Smooth muscle cell (in vitro differentiated cells): ENCODE measurements around the gene GRB7. TPM values are rescaled to one million over a fixed set of nuclear protein-coding genes. Genes with fewer than 3 reads are reported as not detected.
"Not testable (repeated sequence)": the region's sequence is repeated elsewhere in the genome, so short reads cannot be mapped to it uniquely, and the experiment has no call there.

Source experiments
- DNase-seq: peaks from one replicate; lab custom pipeline; 2025; ENCODE audit not compliant: unreplicated experiment; lab: John Stamatoyannopoulos, UW
- H2AFZ ChIP-seq: fragments of 200-600 bp; sonication (generic); 2 replicates; pipeline ENCODE4 v1.6.0; 2016; ENCODE audit warnings: antibody characterized with exemption, low read depth, mild to moderate bottlenecking
- H3F3A ChIP-seq: fragments of 200-600 bp; sonication (generic); 2 replicates; pipeline ENCODE4 v1.6.0; 2017; ENCODE audit warnings: antibody characterized with exemption, low read depth
- H3K27ac ChIP-seq: fragments of 200-600 bp; sonication (generic); 2 replicates; pipeline ENCODE4 v1.5.1; 2016; ENCODE audit warnings: low read depth, mild to moderate bottlenecking
- H3K27me3 ChIP-seq: fragments of 200-600 bp; sonication (generic); 2 replicates; pipeline ENCODE4 v1.6.1; 2016; ENCODE audit warnings: low read depth, mild to moderate bottlenecking
- H3K36me3 ChIP-seq: fragments of 200-600 bp; sonication (generic); 2 replicates; pipeline ENCODE4 v1.5.1; 2016; ENCODE audit warnings: low read depth
- H3K4me1 ChIP-seq: fragments of 200-600 bp; sonication (generic); 2 replicates; pipeline ENCODE4 v1.5.1; 2016; ENCODE audit warnings: low read depth
- H3K4me2 ChIP-seq: fragments of 200-600 bp; sonication (generic); 2 replicates; pipeline ENCODE4 v1.6.0; 2016; ENCODE audit warnings: mild to moderate bottlenecking
- H3K4me3 ChIP-seq: fragments of 200-600 bp; sonication (generic); 2 replicates; pipeline ENCODE4 v1.5.1; 2016; ENCODE audit warnings: mild to moderate bottlenecking
- H3K79me2 ChIP-seq: fragments of 200-600 bp; sonication (generic); 2 replicates; pipeline ENCODE4 v1.6.0; 2016; ENCODE audit warnings: low read depth, mild to moderate bottlenecking
- H3K9ac ChIP-seq: fragments of 200-600 bp; sonication (generic); 2 replicates; pipeline ENCODE4 v1.6.0; 2016; ENCODE audit warnings: low read depth
- H3K9me3 ChIP-seq: fragments of 200-600 bp; sonication (generic); replicated peaks from 2 replicates; pipeline ENCODE4 v1.5.1; 2016; ENCODE audit warnings: low read depth
- H4K20me1 ChIP-seq: fragments of 200-600 bp; sonication (generic); 2 replicates; pipeline ENCODE4 v1.6.0; 2016; ENCODE audit warnings: low read depth
- whole genome bisulfite sequencing: methylation state at CpG from one replicate; pipeline ENCODE4 v1.1.7; 2016; ENCODE audit warnings: low lambda C conversion rate; 5-methylcytosine and 5-hydroxymethylcytosine counted together
- polyA plus RNA-seq: library from polyadenylated mRNA; unstranded; fragments of >200 nt; fragmentation: Nextera tagmentation; extraction: Ambion mirVana; gene quantifications from 2 replicates; pipeline ENCODE4 v1.2.1, GENCODE V29; 2016
- total RNA-seq: library from RNA; depleted of rRNA; stranded (reverse); fragments of >200 nt; gene quantifications from 2 replicates; pipeline ENCODE4 v1.2.3, GENCODE V29; 2014
- TF ChIP-seq, protein P1 (sequence below): fragments of 200-600 bp; sonication (generic); IDR thresholded peaks from 2 replicates; pipeline ENCODE4 v1.5.1; 2017; ENCODE audit warnings: borderline replicate concordance, mild to moderate bottlenecking, antibody characterized with exemption; ENCODE audit not compliant: insufficient read depth, poor library complexity, severe bottlenecking

GRB7 gene
- total and polyA plus RNA-seq, 2 experiments from 2014 or later: 2.7 to 4.1 TPM

GRCh38 chr17:39694593-39694992 lies 43.1 kb upstream of the GRB7 start:
- Histone ChIP-seq H3K9me3 (no peaks in the 10 kb centered on the region), H3F3A (no peaks in the 10 kb centered on the region), H3K27me3 (no peaks in the 10 kb centered on the region), H2AFZ (no peak overlapping the region), H3K36me3 (no peaks in the 10 kb centered on the region), H3K4me2 (no peak overlapping the region), H3K4me3 (no peak overlapping the region), H3K4me1 (peaks cover 18% of the 10 kb centered on the region), H3K27ac (no peak overlapping the region), H3K79me2 (no peaks in the 10 kb centered on the region), H4K20me1 (no peaks in the 10 kb centered on the region), H3K9ac (no peak overlapping the region)
- TF ChIP-seq, protein P1, sequence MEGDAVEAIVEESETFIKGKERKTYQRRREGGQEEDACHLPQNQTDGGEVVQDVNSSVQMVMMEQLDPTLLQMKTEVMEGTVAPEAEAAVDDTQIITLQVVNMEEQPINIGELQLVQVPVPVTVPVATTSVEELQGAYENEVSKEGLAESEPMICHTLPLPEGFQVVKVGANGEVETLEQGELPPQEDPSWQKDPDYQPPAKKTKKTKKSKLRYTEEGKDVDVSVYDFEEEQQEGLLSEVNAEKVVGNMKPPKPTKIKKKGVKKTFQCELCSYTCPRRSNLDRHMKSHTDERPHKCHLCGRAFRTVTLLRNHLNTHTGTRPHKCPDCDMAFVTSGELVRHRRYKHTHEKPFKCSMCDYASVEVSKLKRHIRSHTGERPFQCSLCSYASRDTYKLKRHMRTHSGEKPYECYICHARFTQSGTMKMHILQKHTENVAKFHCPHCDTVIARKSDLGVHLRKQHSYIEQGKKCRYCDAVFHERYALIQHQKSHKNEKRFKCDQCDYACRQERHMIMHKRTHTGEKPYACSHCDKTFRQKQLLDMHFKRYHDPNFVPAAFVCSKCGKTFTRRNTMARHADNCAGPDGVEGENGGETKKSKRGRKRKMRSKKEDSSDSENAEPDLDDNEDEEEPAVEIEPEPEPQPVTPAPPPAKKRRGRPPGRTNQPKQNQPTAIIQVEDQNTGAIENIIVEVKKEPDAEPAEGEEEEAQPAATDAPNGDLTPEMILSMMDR: no peak
- 92% methylated on average over 5 of the region's 5 CpGs for WGBS
- DNase-seq: no peak

GRCh38 chr17:39695089-39695474 lies 42.7 kb upstream of the GRB7 start:
- Histone ChIP-seq H3K4me3 (no peak overlapping the region), H3K9me3 (no peaks in the 10 kb centered on the region), H3K79me2 (peaks cover 3% of the 10 kb centered on the region), H2AFZ (no peak overlapping the region), H3K4me1 (peaks cover 18% of the 10 kb centered on the region), H3K27ac (no peak overlapping the region), H3K27me3 (no peaks in the 10 kb centered on the region), H3K36me3 (no peaks in the 10 kb centered on the region), H3F3A (no peaks in the 10 kb centered on the region), H3K9ac (no peak overlapping the region), H4K20me1 (no peaks in the 10 kb centered on the region), H3K4me2 (no peak overlapping the region)
- DNase-seq: no peak
- 69% methylated on average over 2 of the region's 2 CpGs for WGBS
- TF ChIP-seq, protein P1: no peak

GRCh38 chr17:39696731-39697130 lies 41.0 kb upstream of the GRB7 start:
- Histone ChIP-seq H3K79me2 (peaks cover 17% of the 10 kb centered on the region), H3K27ac (no peak overlapping the region), H3K4me2 (no peak overlapping the region), H3K4me1 (peaks cover 25% of the 10 kb centered on the region), H4K20me1 (peaks cover 9% of the 10 kb centered on the region), H3K4me3 (no peak overlapping the region), H3K9ac (no peak overlapping the region), H3K36me3 (no peaks in the 10 kb centered on the region), H2AFZ (no peak overlapping the region), H3F3A (no peaks in the 10 kb centered on the region), H3K9me3 (no peaks in the 10 kb centered on the region), H3K27me3 (no peaks in the 10 kb centered on the region)
- WGBS: 87% methylated on average over 6 of the region's 6 CpGs
- no peak for DNase-seq
- TF ChIP-seq, protein P1: no peak

DNA sequence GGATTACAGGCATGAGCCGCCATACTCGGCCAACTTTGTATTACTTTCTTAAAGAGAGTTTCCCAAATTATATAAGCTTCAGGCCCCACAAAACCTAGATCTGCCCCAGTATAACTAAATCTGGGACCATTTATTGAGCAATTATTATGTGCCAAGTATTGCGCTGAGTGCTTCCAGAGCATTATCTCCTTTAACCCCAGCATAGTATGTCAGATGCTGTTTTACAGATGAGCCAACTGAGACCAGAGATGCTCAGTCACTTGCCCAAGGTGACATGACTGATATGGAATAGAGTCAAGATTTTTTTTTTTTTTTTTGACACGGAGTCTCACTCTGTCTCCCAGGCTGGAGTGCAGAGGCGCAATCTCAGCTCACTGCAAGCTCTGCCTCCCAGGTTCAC lies 39.8 kb upstream of the GRB7 start:
- peaks cover 28% of the 10 kb centered on the region for H3K79me2 ChIP-seq
- H3F3A ChIP-seq: no peaks in the 10 kb centered on the region
- H3K27ac ChIP-seq: no peak overlapping the region
- no peak overlapping the region for H3K9ac ChIP-seq
- no peak overlapping the region for H3K4me3 ChIP-seq
- H3K27me3 ChIP-seq: no peaks in the 10 kb centered on the region
- peaks cover 21% of the 10 kb centered on the region for H4K20me1 ChIP-seq
- 98% methylated on average over 5 of the region's 5 CpGs for WGBS
- TF ChIP-seq, protein P1: no peak
- no peaks in the 10 kb centered on the region for H3K36me3 ChIP-seq
- peaks cover 33% of the 10 kb centered on the region for H3K4me1 ChIP-seq
- no peak for DNase-seq
- no peak overlapping the region for H2AFZ ChIP-seq
- H3K9me3 ChIP-seq: no peaks in the 10 kb centered on the region
- no peak overlapping the region for H3K4me2 ChIP-seq

- Histone ChIP-seq H4K20me1 (peaks cover 33% of the 10 kb centered on the region), H3K4me3 (peak overlapping the region; percentile 91), H3K9ac (peak overlapping the region; percentile 72), H3K79me2 (peaks cover 34% of the 10 kb centered on the region), H2AFZ (peak overlapping the region; percentile 90), H3K4me2 (peak overlapping the region; percentile 92), H3K4me1 (peaks cover 32% of the 10 kb centered on the region)
- H3K27ac ChIP-seq, H3F3A ChIP-seq, H3K27me3 ChIP-seq, H3K36me3 ChIP-seq, DNase-seq, H3K9me3 ChIP-seq: not testable (repeated sequence)
- WGBS: 54% methylated on average over 11 of the region's 11 CpGs
Measured at GRCh38 chr17:39699157-39699817, 38.5 kb upstream of the GRB7 start.
